ENCODE data around the gene FAM53B.

The FAM53B gene

GRCh38 chr10:124688386-124688785, 55.8 kb downstream of the FAM53B start:
- no peak overlapping the region for H2AFZ ChIP-seq (ENCODE audit: insufficient read depth, low read length, poor library complexity)
- no CpG with 5 or more reads among the region's 6 CpGs for WGBS (ENCODE audit: extremely low coverage, insufficient coverage, insufficient read length)
- H4K12ac ChIP-seq (ENCODE audit: low read depth, low read length): no peak overlapping the region
- H2BK12ac ChIP-seq (ENCODE audit: low read length): no peak overlapping the region
- DNase-seq: no peak
- no peak overlapping the region for H3K9ac ChIP-seq (ENCODE audit: low read length)
- H3K23ac ChIP-seq (ENCODE audit: low read length): no peak overlapping the region
- no peak overlapping the region for H4K8ac ChIP-seq (ENCODE audit: low read depth, low read length)
- peaks cover 3% of the 10 kb centered on the region for H3K9me3 ChIP-seq (ENCODE audit: insufficient read depth, low read depth, low read length)
- no peaks in the 10 kb centered on the region for H3K79me2 ChIP-seq (ENCODE audit: control insufficient read depth, insufficient read depth, low read length, poor library complexity)
- no peak overlapping the region for H3K27ac ChIP-seq (ENCODE audit: low read depth, low read length)
- H3K4me3 ChIP-seq (ENCODE audit: low read depth, low read length): no peak overlapping the region
- H3K36me3 ChIP-seq (ENCODE audit: control insufficient read depth in 1 of 2, insufficient read depth in 2 of 2, low read length in 2 of 2): peaks cover 15% of the 10 kb centered on the region in 2 experiments
- H3K27me3 ChIP-seq (ENCODE audit: insufficient read depth, low read length): no peaks in the 10 kb centered on the region
- peaks cover 3% of the 10 kb centered on the region for H3K79me1 ChIP-seq (ENCODE audit: low read length)
- H2BK5ac ChIP-seq (ENCODE audit: low read depth, low read length, poor library complexity): no peak overlapping the region
- H2AK5ac ChIP-seq (ENCODE audit: low read length): no peak overlapping the region
- no peak overlapping the region for H4K91ac ChIP-seq (ENCODE audit: low read depth, low read length)
- no peak overlapping the region for H3K4me2 ChIP-seq (ENCODE audit: low read length)
- no peak overlapping the region for H3K18ac ChIP-seq (ENCODE audit: low read length)
- no peaks in the 10 kb centered on the region for H3K4me1 ChIP-seq (ENCODE audit: control insufficient read depth in 1 of 2, insufficient read depth in 2 of 2, low read length in 2 of 2)
- H3K14ac ChIP-seq (ENCODE audit: low read length): no peak overlapping the region
- no peak overlapping the region for H3K4ac ChIP-seq (ENCODE audit: low read depth, low read length)
- no peak overlapping the region for H2BK120ac ChIP-seq (ENCODE audit: insufficient read depth, low read length, poor library complexity)

GRCh38 chr10:124686707-124687376, 57.3 kb downstream of the FAM53B start:
- H3K27me3 ChIP-seq (ENCODE audit: insufficient read depth, low read length): no peaks in the 10 kb centered on the region
- no peak overlapping the region for H3K14ac ChIP-seq (ENCODE audit: low read length)
- no peak overlapping the region for H2BK5ac ChIP-seq (ENCODE audit: low read depth, low read length, poor library complexity)
- no peak overlapping the region for H3K18ac ChIP-seq (ENCODE audit: low read length)
- no peak for DNase-seq
- H2AK5ac ChIP-seq (ENCODE audit: low read length): no peak overlapping the region
- H3K27ac ChIP-seq (ENCODE audit: low read depth, low read length): no peak overlapping the region
- no peak overlapping the region for H3K4ac ChIP-seq (ENCODE audit: low read depth, low read length)
- no peak overlapping the region for H4K91ac ChIP-seq (ENCODE audit: low read depth, low read length)
- H3K4me1 ChIP-seq (ENCODE audit: control insufficient read depth in 1 of 2, insufficient read depth in 2 of 2, low read length in 2 of 2): no peaks in the 10 kb centered on the region
- no peak overlapping the region for H2BK120ac ChIP-seq (ENCODE audit: insufficient read depth, low read length, poor library complexity)
- no peak overlapping the region for H3K4me3 ChIP-seq (ENCODE audit: low read depth, low read length)
- H2AFZ ChIP-seq (ENCODE audit: insufficient read depth, low read length, poor library complexity): no peak overlapping the region
- H3K4me2 ChIP-seq (ENCODE audit: low read length): no peak overlapping the region
- no peak overlapping the region for H3K23ac ChIP-seq (ENCODE audit: low read length)
- no peak overlapping the region for H3K9ac ChIP-seq (ENCODE audit: low read length)
- no CpG with 5 or more reads among the region's 12 CpGs for WGBS (ENCODE audit: extremely low coverage, insufficient coverage, insufficient read length)
- peaks cover under 1% of the 10 kb centered on the region for H3K79me1 ChIP-seq (ENCODE audit: low read length)
- peaks cover 3% of the 10 kb centered on the region for H3K9me3 ChIP-seq (ENCODE audit: insufficient read depth, low read depth, low read length)
- H2BK12ac ChIP-seq (ENCODE audit: low read length): no peak overlapping the region
- no peak overlapping the region for H4K8ac ChIP-seq (ENCODE audit: low read depth, low read length)
- no peaks in the 10 kb centered on the region for H3K79me2 ChIP-seq (ENCODE audit: control insufficient read depth, insufficient read depth, low read length, poor library complexity)
- no peak overlapping the region for H4K12ac ChIP-seq (ENCODE audit: low read depth, low read length)
- peaks cover 18% of the 10 kb centered on the region in 2 experiments for H3K36me3 ChIP-seq (ENCODE audit: control insufficient read depth in 1 of 2, insufficient read depth in 2 of 2, low read length in 2 of 2)

- H4K91ac ChIP-seq (ENCODE audit: low read depth, low read length): no peak overlapping the region
- WGBS (ENCODE audit: extremely low coverage, insufficient coverage, insufficient read length): no CpG with 5 or more reads among the region's 12 CpGs
- no peak overlapping the region for H4K8ac ChIP-seq (ENCODE audit: low read depth, low read length)
- no peak overlapping the region for H2AFZ ChIP-seq (ENCODE audit: insufficient read depth, low read length, poor library complexity)
- H3K18ac ChIP-seq (ENCODE audit: low read length): no peak overlapping the region
- H2BK120ac ChIP-seq (ENCODE audit: insufficient read depth, low read length, poor library complexity): no peak overlapping the region
- no peak overlapping the region for H4K12ac ChIP-seq (ENCODE audit: low read depth, low read length)
- no peak overlapping the region for H2AK5ac ChIP-seq (ENCODE audit: low read length)
- H2BK12ac ChIP-seq (ENCODE audit: low read length): no peak overlapping the region
- H3K9me3 ChIP-seq (ENCODE audit: insufficient read depth, low read depth, low read length): peaks cover 3% of the 10 kb centered on the region
- no peak for DNase-seq
- H3K27me3 ChIP-seq (ENCODE audit: insufficient read depth, low read length): no peaks in the 10 kb centered on the region
- H3K14ac ChIP-seq (ENCODE audit: low read length): no peak overlapping the region
- H3K4me2 ChIP-seq (ENCODE audit: low read length): no peak overlapping the region
- H2BK5ac ChIP-seq (ENCODE audit: low read depth, low read length, poor library complexity): no peak overlapping the region
- no peak overlapping the region for H3K4me3 ChIP-seq (ENCODE audit: low read depth, low read length)
- no peak overlapping the region for H3K23ac ChIP-seq (ENCODE audit: low read length)
- H3K79me2 ChIP-seq (ENCODE audit: control insufficient read depth, insufficient read depth, low read length, poor library complexity): no peaks in the 10 kb centered on the region
- peaks cover 21 to 31% of the 10 kb centered on the region in 2 experiments for H3K36me3 ChIP-seq (ENCODE audit: control insufficient read depth in 1 of 2, insufficient read depth in 2 of 2, low read length in 2 of 2)
- no peaks in the 10 kb centered on the region for H3K79me1 ChIP-seq (ENCODE audit: low read length)
- H3K27ac ChIP-seq (ENCODE audit: low read depth, low read length): no peak overlapping the region
- H3K4me1 ChIP-seq (ENCODE audit: control insufficient read depth in 1 of 2, insufficient read depth in 2 of 2, low read length in 2 of 2): no peaks in the 10 kb centered on the region
- no peak overlapping the region for H3K4ac ChIP-seq (ENCODE audit: low read depth, low read length)
- H3K9ac ChIP-seq (ENCODE audit: low read length): no peak overlapping the region
Measured at GRCh38 chr10:124685261-124685660, 58.9 kb downstream of the FAM53B start.

GRCh38 chr10:124683814-124684213, 60.4 kb downstream of the FAM53B start:
- no peak overlapping the region for H3K23ac ChIP-seq (ENCODE audit: low read length)
- H3K4me3 ChIP-seq (ENCODE audit: low read depth, low read length): no peak overlapping the region
- H2BK120ac ChIP-seq (ENCODE audit: insufficient read depth, low read length, poor library complexity): no peak overlapping the region
- H3K27me3 ChIP-seq (ENCODE audit: insufficient read depth, low read length): no peaks in the 10 kb centered on the region
- no peaks in the 10 kb centered on the region for H3K79me2 ChIP-seq (ENCODE audit: control insufficient read depth, insufficient read depth, low read length, poor library complexity)
- peaks cover 3% of the 10 kb centered on the region for H3K9me3 ChIP-seq (ENCODE audit: insufficient read depth, low read depth, low read length)
- DNase-seq: no peak
- no peak overlapping the region for H4K91ac ChIP-seq (ENCODE audit: low read depth, low read length)
- no peak overlapping the region for H3K9ac ChIP-seq (ENCODE audit: low read length)
- no peak overlapping the region for H4K12ac ChIP-seq (ENCODE audit: low read depth, low read length)
- no peak overlapping the region for H2AFZ ChIP-seq (ENCODE audit: insufficient read depth, low read length, poor library complexity)
- peaks cover 17 to 21% of the 10 kb centered on the region in 2 experiments for H3K36me3 ChIP-seq (ENCODE audit: control insufficient read depth in 1 of 2, insufficient read depth in 2 of 2, low read length in 2 of 2)
- H3K27ac ChIP-seq (ENCODE audit: low read depth, low read length): no peak overlapping the region
- H3K4ac ChIP-seq (ENCODE audit: low read depth, low read length): no peak overlapping the region
- H2AK5ac ChIP-seq (ENCODE audit: low read length): no peak overlapping the region
- H3K79me1 ChIP-seq (ENCODE audit: low read length): no peaks in the 10 kb centered on the region
- H3K4me2 ChIP-seq (ENCODE audit: low read length): no peak overlapping the region
- no peak overlapping the region for H2BK5ac ChIP-seq (ENCODE audit: low read depth, low read length, poor library complexity)
- no peak overlapping the region for H3K14ac ChIP-seq (ENCODE audit: low read length)
- H4K8ac ChIP-seq (ENCODE audit: low read depth, low read length): no peak overlapping the region
- no peak overlapping the region for H2BK12ac ChIP-seq (ENCODE audit: low read length)
- no CpG with 5 or more reads among the region's 5 CpGs for WGBS (ENCODE audit: extremely low coverage, insufficient coverage, insufficient read length)
- no peaks in the 10 kb centered on the region for H3K4me1 ChIP-seq (ENCODE audit: control insufficient read depth in 1 of 2, insufficient read depth in 2 of 2, low read length in 2 of 2)
- H3K18ac ChIP-seq (ENCODE audit: low read length): no peak overlapping the region
